Right lobe of liver (tissue), 6 donors: ENCODE data around the gene DYNC2H1. TPM values are rescaled to one million over a fixed set of nuclear protein-coding genes. Genes with fewer than 3 reads are reported as not detected.

Source experiments
- ATAC-seq, 4 donors: fragments of 200-7000 bp; cut with Tn5 transposase; one replicate each; pipeline ENCODE4 v1.9.1; 2020; ENCODE audit warnings: mild to moderate bottlenecking in 4 of 4, moderate library complexity in 4 of 4
- DNase-seq, 3 donors: peaks; one replicate each; pipeline ENCODE4 v3.0.0-alpha.2; 2020
- H3K27ac ChIP-seq, 3 donors: fragments of 200-600 bp; one replicate each; pipeline ENCODE4 v1.8.0; 2022
- H3K27me3 ChIP-seq, 2 donors: fragments of 200-600 bp; one replicate each; pipeline ENCODE4 v1.8.0; 2022
- H3K36me3 ChIP-seq, 4 donors: fragments of 200-600 bp; sonication (generic) in 1 of 4; one replicate each; pipeline versions ENCODE4 v1.5.1 to v1.8.0; 2017 to 2022; ENCODE audit warnings: control low read depth in 1 of 4
- H3K4me1 ChIP-seq, 4 donors: fragments of 200-600 bp; sonication (generic) in 1 of 4; one replicate each; pipeline versions ENCODE4 v1.5.1 to v1.8.0; 2017 to 2022; ENCODE audit warnings: control low read depth in 1 of 4
- H3K4me3 ChIP-seq, 3 donors: fragments of 200-600 bp; one replicate each; pipeline ENCODE4 v1.8.0; 2022
- H3K9me3 ChIP-seq, 4 donors: fragments of 200-600 bp; sonication (generic) in 1 of 4; one replicate each; pipeline versions ENCODE4 v1.5.1 to v1.8.0; 2017 to 2022; ENCODE audit warnings: control low read depth in 1 of 4
- CTCF ChIP-seq, 4 donors: fragments of 200-600 bp in 3 of 4; fragments of 450-650 bp in 1 of 4; IDR thresholded peaks; one replicate each; pipeline versions ENCODE4 v1.5.1 to v1.8.0; 2016 to 2022; ENCODE audit warnings: antibody characterized with exemption in 4 of 4, mild to moderate bottlenecking in 2 of 4
- POLR2A ChIP-seq: fragments of 450-650 bp; IDR thresholded peaks from one replicate; pipeline ENCODE4 v1.6.1; 2017; ENCODE audit warnings: antibody characterized with exemption, mild to moderate bottlenecking
- WGBS: methylation state at CpG from one replicate; pipeline ENCODE4 v1.1.6; 2018; ENCODE audit warnings: low coverage, low lambda C conversion rate; ENCODE audit not compliant: insufficient coverage; ENCODE audit errors: missing lambda C conversion rate; 5-methylcytosine and 5-hydroxymethylcytosine counted together
- intact Hi-C, 2 donors: fragments of 100-400 bp; cut with DNase I; formaldehyde crosslinking; loops; one replicate each; pipeline versions ENCODE4 v1.11.2 to v1.14.1; 2022
- total RNA-seq, 6 experiments: library from RNA; depleted of rRNA in 2 of 6; stranded (reverse); fragments of >200 nt in 2 of 6; fragmentation: NEBNext Ultra II Directional in 3 of 6; extraction: Animal tissue kit (Norgen Biotek cat#: 25700) in 3 of 6; gene quantifications; one replicate each; pipeline versions ENCODE4 v1.1.0 to v1.2.4, GENCODE V29; 2016 to 2023
- donor health status: DM: no; HTN: yes; CAD: no.
- donor health status: DM: no; HTN: no; CAD: no.
- donor health status: DM: no; HTN: no; CAD: no.
- donor health status: DM: no; HTN: yes; CAD: no.
- donor health status: DM: no; HTN: yes; CAD: no.

The DYNC2H1 gene
- total RNA-seq, 6 experiments from 2014 or later = 1.0 to 3.4 (median 1.5) TPM

GRCh38 chr11:103338621-103339484, 229.6 kb downstream of the DYNC2H1 start:
- no peak for DNase-seq
- no peak for ATAC-seq
- WGBS = 80% methylated on average over 1 of the region's 2 CpGs
- intact Hi-C loops = no loop called here
- H3K27me3 ChIP-seq = no peaks in the 10 kb centered on the region
- no peak overlapping the region for H3K27ac ChIP-seq
- no peak overlapping the region for H3K4me3 ChIP-seq
- no peaks in the 10 kb centered on the region for H3K36me3 ChIP-seq
- no peak for TF ChIP-seq POLR2A
- TF ChIP-seq CTCF (IDR thresholded peaks at IDR 0.05) = no peak
- no peaks in the 10 kb centered on the region for H3K9me3 ChIP-seq
- no peaks in the 10 kb centered on the region for H3K4me1 ChIP-seq

GRCh38 chr11:103339485-103339857, 230.2 kb downstream of the DYNC2H1 start:
- H3K27ac ChIP-seq = no peak overlapping the region
- H3K4me1 ChIP-seq = no peaks in the 10 kb centered on the region
- intact Hi-C loops = no loop called here
- no peak overlapping the region for H3K4me3 ChIP-seq
- ATAC-seq (no peak), DNase-seq (no peak)
- H3K27me3 ChIP-seq = no peaks in the 10 kb centered on the region
- WGBS = 77% methylated on average over 3 of the region's 6 CpGs
- TF ChIP-seq POLR2A (no peak), CTCF (IDR thresholded peaks at IDR 0.05) (no peak)
- no peaks in the 10 kb centered on the region for H3K36me3 ChIP-seq
- H3K9me3 ChIP-seq = no peaks in the 10 kb centered on the region

- intact Hi-C loops = no loop called here
- ATAC-seq (no peak), DNase-seq (no peak)
- TF ChIP-seq POLR2A (no peak), CTCF (IDR thresholded peaks at IDR 0.05) (no peak)
- no peak overlapping the region for H3K4me3 ChIP-seq
- H3K9me3 ChIP-seq = no peaks in the 10 kb centered on the region
- H3K4me1 ChIP-seq = no peaks in the 10 kb centered on the region
- H3K27me3 ChIP-seq = no peaks in the 10 kb centered on the region
- no peak overlapping the region for H3K27ac ChIP-seq
- H3K36me3 ChIP-seq = no peaks in the 10 kb centered on the region
- no CpG with 5 or more reads among the region's 1 CpG for WGBS
Measured at GRCh38 chr11:103340956-103341355, 231.7 kb downstream of the DYNC2H1 start.

GRCh38 chr11:103344886-103345285, 235.7 kb downstream of the DYNC2H1 start:
- Histone ChIP-seq H3K27ac (no peak overlapping the region), H3K36me3 (no peaks in the 10 kb centered on the region), H3K9me3 (no peaks in the 10 kb centered on the region), H3K27me3 (no peaks in the 10 kb centered on the region), H3K4me3 (no peak overlapping the region), H3K4me1 (no peaks in the 10 kb centered on the region)
- ATAC-seq (no peak), DNase-seq (no peak)
- 64% methylated on average over 4 of the region's 4 CpGs for WGBS
- intact Hi-C loops = no loop called here
- TF ChIP-seq POLR2A = no peak
- TF ChIP-seq CTCF (IDR thresholded peaks at IDR 0.05) = no peak
